Esophagus muscularis mucosa (tissue), 2 donors: ENCODE measurements around the gene CABLES1.

Experiments
- POLR2A ChIP-seq: fragments of 450-650 bp; IDR thresholded peaks from one replicate; pipeline ENCODE4 v1.6.1; 2017; ENCODE audit warnings: antibody characterized with exemption, moderate library complexity, mild to moderate bottlenecking, low read depth
- POLR2AphosphoS5 ChIP-seq, 2 donors: sonication (generic); formaldehyde crosslinking; IDR thresholded peaks; one replicate each; pipeline ENCODE4 v1.6.1; 2017; ENCODE audit warnings: antibody characterized with exemption in 2 of 2

GRCh38 chr18:23207994-23208393 lies 72.7 kb downstream of the CABLES1 start:
- no peak for TF ChIP-seq POLR2AphosphoS5 (IDR thresholded peaks at IDR 0.05)
- TF ChIP-seq POLR2A: no peak
